ENCODE measurements around the gene SAP25. TPM values are rescaled to one million over a fixed set of nuclear protein-coding genes. Genes with fewer than 3 reads are reported as not detected.
"Not testable (repeated sequence)": the region's sequence is repeated elsewhere in the genome, so short reads cannot be mapped to it uniquely, and the experiment has no call there.

SAP25 gene
- total RNA-seq, 1 donor, result 2.2 TPM

DNA sequence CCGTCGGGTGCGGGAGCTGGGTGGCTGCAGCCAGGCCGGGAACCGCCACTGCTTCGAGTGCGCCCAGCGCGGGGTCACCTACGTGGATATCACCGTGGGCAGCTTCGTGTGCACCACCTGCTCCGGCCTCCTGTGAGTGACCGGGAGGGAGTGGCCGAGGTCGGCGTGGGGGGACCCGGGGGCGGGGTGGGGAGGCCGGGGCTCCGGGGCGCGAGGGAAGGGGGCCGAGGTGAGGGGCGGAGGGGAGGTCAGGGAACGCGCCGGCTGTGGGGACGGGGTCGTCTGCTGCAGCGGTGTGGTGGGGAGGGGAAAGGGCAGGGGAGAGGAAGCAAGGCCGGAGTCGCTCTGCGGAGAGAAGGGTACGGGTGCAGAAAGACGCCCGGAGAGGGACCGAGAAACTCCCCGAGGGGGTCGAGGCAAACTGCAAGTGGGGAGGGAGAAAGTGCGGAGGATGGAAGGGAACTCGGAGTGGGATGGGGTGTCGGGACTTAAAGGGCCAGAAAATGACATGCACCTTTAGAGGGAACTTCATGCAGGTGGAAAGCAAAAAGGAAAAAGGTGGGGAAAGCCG, 34.2 kb downstream of the SAP25 start:
- DNase-seq (ENCODE audit: low read depth in 2 of 3, low spot score in 2 of 3), result peak in 1 of 3 donors; percentile 6

DNA sequence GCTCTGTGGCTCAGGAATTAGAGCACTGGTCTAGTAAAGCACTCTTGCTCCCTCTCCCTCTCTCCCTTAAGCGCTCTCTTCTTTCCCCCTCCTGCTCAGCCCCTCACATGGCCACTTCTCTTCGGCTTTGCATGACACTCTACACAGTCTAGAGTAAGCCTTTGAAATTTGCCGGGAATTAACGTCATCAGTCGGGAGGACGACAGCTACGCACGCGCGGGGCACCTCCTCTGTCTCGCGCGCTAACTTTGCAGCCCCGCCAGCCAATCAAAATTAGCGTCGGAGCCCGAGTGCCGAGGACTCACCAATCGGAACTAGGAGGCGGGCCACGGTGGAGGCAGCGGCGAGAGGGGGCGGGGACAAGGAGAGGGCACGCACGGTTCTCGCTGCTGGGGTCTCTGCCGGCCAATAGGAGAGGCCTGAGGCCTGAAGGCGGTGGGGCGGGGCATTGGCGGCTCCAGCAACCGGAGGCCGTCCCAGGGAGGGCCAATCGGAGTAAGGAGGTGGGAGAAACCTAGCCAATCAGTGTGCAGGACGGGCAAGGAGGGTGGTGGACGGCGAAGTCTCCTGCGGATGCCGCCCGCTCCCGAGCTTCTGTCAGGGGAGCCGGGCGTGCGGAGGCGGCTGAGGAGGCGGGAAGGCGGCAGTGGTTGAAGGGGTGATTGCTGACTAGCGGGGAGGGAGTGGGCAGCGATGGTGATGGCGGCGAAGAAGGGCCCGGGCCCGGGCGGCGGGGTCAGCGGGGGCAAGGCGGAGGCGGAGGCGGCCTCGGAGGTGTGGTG, 34.9 kb downstream of the SAP25 start, which contains the start of gene AGFG2:
Gene AGFG2, plus strand, starts transcription at position 550 of the 782 bp plus-strand sequence. Its CDS starts 144 bp downstream, at position 694.
- peak; percentile 97 to 100 (median 100) for DNase-seq (ENCODE audit: low read depth in 2 of 3, low spot score in 2 of 3)

DNA sequence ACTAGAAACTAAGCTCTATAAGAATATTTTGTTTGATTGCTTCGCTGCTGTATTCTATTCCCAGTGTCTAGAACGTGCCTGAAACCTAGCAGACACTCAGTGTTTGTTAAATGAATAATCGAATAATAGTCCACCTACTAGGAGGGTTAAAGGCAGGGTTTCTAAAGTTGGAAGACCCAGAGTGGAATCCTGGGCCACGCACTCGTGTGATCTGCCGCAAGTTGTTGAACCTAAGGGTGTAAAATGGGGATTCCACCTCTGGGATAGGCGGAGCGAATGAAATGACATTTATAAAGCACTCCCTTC, 35.4 kb downstream of the SAP25 start:
- no peak for DNase-seq (ENCODE audit: low read depth in 2 of 3, low spot score in 2 of 3)

DNA sequence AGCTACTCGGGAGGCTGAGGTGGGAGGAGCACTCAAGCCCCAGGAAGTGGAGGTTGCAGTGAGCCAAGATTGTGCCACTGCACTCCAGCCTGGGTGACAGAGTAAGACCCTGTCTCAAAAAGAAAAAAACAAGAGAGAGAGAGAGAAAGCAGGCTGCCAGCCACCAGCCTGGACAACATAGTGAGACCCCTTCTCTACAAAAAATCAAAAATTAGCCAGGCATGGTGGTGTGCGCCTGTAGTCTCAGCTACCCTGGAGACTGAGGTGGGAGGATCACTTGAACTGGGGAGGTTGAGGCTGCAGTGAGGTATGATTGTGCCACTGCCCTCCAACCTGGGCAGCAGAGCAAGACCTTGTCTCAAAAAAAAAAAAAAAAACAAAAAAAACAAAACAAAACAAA, 37.0 kb downstream of the SAP25 start:
- DNase-seq (ENCODE audit: low read depth in 2 of 3, low spot score in 2 of 3), result not testable (repeated sequence)

DNA sequence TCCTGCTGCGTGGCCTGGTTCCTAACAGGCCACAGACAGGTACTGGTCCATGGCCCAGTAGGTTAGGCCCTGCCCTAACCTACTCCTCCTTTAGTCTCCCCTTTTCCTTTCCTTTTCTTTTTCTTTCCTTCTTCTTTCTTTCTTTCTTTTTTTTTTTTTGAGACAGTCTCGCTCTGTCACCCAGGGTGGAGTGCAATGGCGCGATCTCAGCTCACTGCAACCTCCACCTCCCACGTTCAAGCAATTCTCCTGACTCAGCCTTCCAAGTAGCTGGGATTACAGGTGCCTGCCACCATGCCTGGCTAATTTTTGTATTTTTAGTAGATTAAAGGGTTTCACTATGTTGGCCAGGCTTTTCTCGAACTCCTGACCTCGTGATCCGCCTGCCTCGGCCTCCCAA, 37.7 kb downstream of the SAP25 start:
- DNase-seq (ENCODE audit: low read depth in 2 of 3, low spot score in 2 of 3), result not testable (repeated sequence)

DNA sequence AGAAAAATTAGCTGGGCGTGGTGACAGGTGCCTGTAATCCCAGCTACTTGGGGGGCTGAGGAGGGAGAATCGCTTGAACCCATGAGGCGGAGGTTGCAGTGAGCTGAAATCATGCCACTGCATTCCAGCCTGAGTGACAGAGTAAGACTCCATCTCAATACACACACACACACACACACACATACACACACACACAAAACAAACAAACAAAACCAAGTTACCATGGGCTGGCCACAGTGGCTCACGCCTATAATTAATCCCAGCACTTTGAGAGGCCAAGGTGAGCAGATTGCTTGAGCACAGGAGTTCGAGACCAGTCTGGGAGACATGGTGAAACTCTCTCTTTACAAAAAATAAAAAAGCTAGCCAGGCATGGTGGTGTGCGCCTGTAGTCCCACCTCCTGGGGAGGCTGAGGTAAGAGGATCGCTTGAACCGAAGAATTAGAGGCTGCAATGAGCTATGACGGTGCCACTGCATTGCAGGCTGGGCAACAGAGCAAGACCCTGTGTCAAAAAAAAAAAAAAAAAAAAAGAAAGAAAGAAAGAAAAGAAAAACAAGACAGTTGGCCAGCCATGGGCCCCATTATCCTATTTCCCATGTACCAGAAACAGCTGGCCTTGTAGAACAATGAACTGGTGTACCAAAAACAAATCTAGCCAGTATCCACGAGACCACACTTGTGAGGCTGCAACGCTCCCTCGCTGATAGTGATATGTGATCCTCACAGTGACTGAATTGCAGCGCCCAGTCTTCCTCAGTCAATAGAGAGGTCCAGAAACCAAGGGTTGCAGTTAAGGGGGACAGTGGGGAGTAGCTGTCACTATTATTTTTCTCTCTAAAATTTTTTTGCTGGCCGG, 41.3 kb downstream of the SAP25 start:
- no peak for DNase-seq (ENCODE audit: low read depth in 2 of 3, low spot score in 2 of 3)

DNA sequence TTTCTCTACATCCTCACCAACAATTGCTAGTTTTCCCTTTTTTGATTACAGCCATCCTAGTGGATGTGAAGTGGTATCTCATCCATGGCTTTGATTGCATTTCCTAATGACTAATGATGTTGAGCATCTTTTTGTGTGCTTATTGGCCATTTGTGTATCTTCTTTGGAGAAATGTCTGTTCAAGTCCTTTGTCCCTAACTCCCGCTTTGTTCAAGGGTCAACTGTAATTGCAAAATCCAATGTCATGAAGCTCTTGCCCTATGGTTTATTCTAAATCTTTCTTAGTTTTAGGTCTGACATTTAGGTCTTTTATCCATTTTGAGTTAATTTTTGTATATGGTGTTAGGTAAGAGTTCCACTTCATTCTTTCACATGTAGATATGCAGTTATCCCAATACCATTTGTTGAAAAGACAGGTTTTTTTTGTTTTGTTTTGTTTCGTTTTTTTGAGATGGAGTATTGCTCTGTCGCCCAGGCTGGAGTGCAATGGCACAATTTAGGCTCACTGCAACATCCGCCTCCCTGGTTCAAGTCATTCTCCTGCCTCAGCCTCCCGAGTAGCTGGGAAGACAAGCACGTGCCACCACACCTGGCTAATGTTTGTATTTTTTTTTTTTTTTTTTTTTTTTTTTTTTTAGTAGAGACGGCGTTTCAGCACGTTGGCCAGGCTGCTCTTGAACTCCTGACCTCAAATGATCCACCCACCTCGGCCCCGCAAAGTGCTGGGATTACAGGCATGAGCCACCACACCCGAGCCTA, 45.4 kb downstream of the SAP25 start:
- not testable (repeated sequence) for DNase-seq (ENCODE audit: low read depth in 2 of 3, low spot score in 2 of 3)

DNA sequence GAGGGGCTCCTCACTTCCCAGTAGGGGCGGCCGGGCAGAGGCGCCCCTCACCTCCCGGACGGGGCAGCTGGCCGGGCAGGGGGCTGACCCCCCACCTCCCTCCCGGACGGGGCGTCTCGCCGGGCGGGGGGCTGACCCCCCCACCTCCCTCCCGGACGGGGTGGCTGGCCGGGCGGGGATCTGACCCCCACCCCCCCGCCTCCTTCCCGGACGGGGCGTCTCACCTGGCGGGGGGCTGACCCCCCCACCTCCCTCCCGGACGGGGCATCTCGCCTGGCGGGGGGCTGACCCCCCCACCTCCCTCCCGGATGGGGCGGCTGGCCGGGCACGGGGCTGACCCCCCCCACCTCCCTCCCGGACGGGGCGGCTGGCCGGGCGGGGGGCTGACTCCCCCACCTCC, 50.5 kb downstream of the SAP25 start:
- DNase-seq (ENCODE audit: low read depth in 2 of 3, low spot score in 2 of 3), result not testable (repeated sequence)

Small RNA genes lying within 50 kb of the gene (small RNA-seq; reads per million reads assigned to genes)
- gene RN7SL416P (not detected), gene SAP25 (not detected)

Other genes with a start within 250 kb of the SAP25 start
- gene PILRB, start 215.8 kb downstream of the SAP25 start, total RNA-seq, result 39.6 TPM
- 2.2 TPM for gene PILRA, start 200.4 kb downstream of the SAP25 start, total RNA-seq
- gene ZCWPW1, start 145.2 kb downstream of the SAP25 start, total RNA-seq, result 2.4 TPM
- 88.3 TPM for gene MEPCE, start 144.1 kb downstream of the SAP25 start, total RNA-seq
- gene PPP1R35, start 137.4 kb downstream of the SAP25 start, total RNA-seq, result 43.1 TPM
- gene SPACDR, start 109.6 kb downstream of the SAP25 start, total RNA-seq, result 0.27 TPM
- 60.9 TPM for gene TSC22D4, start 94.7 kb downstream of the SAP25 start, total RNA-seq
- under 0.01 TPM for gene NYAP1, start 90.0 kb downstream of the SAP25 start, total RNA-seq
- 10.5 TPM for gene AGFG2, start 34.7 kb downstream of the SAP25 start, total RNA-seq
- gene LRCH4, start 12.2 kb upstream of the SAP25 start, total RNA-seq, result 109 TPM
- 0.81 TPM for gene FBXO24, start 12.4 kb upstream of the SAP25 start, total RNA-seq
- 0.81 TPM for gene PCOLCE, start 28.5 kb upstream of the SAP25 start, total RNA-seq
- gene MOSPD3, start 38.6 kb upstream of the SAP25 start, total RNA-seq, result 12.1 TPM
- 51.7 TPM for gene TFR2, start 67.7 kb upstream of the SAP25 start, total RNA-seq
- gene ACTL6B, start 82.5 kb upstream of the SAP25 start, total RNA-seq, result not detected
- gene GNB2, start 99.8 kb upstream of the SAP25 start, total RNA-seq, result 121 TPM
- gene GIGYF1, start 120.3 kb upstream of the SAP25 start, total RNA-seq, result 36.9 TPM
- gene POP7, start 132.2 kb upstream of the SAP25 start, total RNA-seq, result 31.8 TPM
- gene EPO, start 146.6 kb upstream of the SAP25 start, total RNA-seq, result not detected
- gene ZAN, start 159.7 kb upstream of the SAP25 start, total RNA-seq, result 0.27 TPM

All from hematopoietic multipotent progenitor cell (in vitro differentiated cells).